Sciatic nerve (tissue), 2 donors: Measurements from ENCODE around the gene CCSER2. TPM values are rescaled to one million over a fixed set of nuclear protein-coding genes. Genes with fewer than 3 reads are reported as not detected.
"Not testable (repeated sequence)": the region's sequence is repeated elsewhere in the genome, so short reads cannot be mapped to it uniquely, and the experiment has no call there.

Source experiments
- ATAC-seq: fragments of 200-7000 bp; cut with Tn5 transposase; one replicate; pipeline ENCODE4 v1.9.1; 2020; ENCODE audit warnings: mild to moderate bottlenecking, moderate library complexity
- DNase-seq: peaks from one replicate; pipeline ENCODE4 v3.0.0-alpha.2; 2020; ENCODE audit warnings: low spot score
- intact Hi-C: fragments of 100-400 bp; cut with DNase I; formaldehyde crosslinking; loops from one replicate; pipeline ENCODE4 v1.14.2; 2022
- total RNA-seq: library from RNA; stranded (reverse); fragmentation: NEBNext Ultra II Directional; extraction: Animal tissue kit (Norgen Biotek cat#: 25700); gene quantifications from one replicate; pipeline ENCODE4 v1.2.1, GENCODE V29; 2021
- donor health status: DM: no; HTN: no; CAD: no.
- donor health status: DM: no; HTN: no; CAD: no.

Gene CCSER2
- total RNA-seq, 1 donor from 2014 or later = 136 TPM

DNA sequence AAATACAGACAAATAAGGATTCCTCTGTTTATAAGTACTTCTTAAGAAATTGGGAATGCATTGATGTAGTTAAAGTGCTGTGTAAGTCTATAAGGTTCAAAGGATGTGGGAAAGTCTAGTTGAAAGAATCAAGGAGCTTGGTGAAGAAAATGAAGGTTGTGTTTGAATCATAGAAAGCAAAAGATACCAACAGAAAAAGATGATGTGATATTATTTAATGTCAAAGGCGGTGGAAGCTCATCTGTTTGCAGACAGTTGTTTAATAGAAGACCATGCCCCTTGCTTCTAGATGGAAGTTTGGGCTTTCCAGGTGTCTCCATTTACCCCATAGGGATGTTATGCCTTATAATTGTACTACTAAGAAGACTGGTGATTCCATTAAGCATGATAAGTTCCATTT is 150.3 kb downstream of the CCSER2 start:
- DNase-seq (no peak), ATAC-seq (no peak)
- intact Hi-C loops = no loop called here

DNA sequence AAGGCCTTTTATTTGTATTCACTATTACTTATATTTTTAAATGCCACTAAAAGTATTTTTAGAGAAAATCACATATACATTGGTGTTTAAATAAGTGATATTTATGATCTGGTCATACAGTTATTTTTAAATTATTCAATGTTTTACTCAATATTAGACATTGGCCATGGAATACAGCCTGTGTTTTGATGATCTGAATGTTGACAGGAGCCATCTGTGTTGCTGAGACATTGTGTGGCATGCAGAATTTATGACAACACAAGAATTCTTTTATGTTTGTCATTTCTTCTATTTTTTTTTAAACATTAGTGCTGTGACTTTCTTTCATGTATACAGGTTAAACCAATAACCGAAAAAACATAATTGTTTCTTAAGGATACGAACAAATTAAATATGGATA is 156.2 kb downstream of the CCSER2 start:
- intact Hi-C loops = no loop called here
- no peak for DNase-seq
- no peak for ATAC-seq

DNA sequence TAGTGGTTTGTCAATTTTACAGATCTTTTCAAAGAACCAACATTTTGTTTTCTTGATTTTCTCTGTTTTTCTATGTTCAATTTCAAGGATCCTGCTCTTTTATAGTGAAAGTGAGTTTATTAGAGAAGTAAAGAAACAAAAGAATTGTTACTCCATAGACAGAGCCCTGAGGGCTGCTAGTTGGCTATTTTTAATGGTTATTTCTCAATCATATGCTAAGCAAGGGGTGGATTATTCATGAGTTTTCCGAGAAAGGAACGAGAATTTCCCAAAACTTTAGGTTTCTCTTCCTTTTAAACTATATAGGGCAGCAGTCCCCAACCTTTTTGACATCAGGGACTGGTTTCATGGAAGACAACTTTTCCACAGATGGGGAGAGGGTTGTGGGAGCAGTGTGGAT is 165.0 kb downstream of the CCSER2 start:
- ATAC-seq = no peak
- no peak for DNase-seq
- intact Hi-C loops = no loop called here

DNA sequence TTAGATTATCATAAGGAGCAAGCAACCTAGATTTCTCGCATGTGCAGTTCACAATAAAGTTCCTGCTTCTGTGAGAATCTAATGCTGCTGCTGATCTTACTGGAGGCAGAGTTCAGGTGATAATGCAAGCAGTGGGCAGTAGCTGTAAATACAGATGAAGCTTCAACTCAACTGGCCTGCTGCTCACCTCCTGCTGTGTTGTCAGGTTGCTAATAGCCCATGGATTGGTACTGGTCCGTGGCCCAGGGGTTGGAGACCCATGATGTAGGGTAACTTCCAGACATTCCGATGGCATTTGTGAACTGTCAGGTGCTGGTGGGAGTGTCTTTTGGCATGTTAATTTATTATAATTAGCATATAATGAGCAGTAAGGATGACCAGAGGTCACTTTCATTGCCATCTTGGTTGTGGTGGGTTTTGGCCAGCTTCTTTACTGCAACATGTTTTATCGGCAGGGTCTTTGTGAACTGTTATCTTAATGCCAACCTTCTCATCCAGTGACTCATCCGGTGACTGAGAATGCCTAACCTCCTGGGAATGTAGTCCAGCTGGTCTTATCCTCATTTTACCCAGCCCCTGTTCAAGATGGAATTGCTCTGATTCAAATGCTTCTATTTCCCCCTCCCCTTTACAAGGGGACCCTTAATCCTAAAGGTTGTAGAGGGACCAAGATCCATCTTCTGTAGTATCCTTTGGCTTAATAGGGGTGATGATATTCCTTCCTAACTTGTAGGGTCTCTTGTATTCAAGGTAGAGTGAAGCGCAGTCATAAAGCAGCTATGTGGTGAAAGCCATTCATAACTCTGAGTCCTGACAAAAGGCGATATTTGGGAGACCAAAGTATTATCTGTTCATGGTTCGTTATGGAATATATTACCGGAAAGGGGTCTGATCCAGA is 165.8 kb downstream of the CCSER2 start:
- ATAC-seq (no peak), DNase-seq (no peak)
- intact Hi-C loops = no loop called here

DNA sequence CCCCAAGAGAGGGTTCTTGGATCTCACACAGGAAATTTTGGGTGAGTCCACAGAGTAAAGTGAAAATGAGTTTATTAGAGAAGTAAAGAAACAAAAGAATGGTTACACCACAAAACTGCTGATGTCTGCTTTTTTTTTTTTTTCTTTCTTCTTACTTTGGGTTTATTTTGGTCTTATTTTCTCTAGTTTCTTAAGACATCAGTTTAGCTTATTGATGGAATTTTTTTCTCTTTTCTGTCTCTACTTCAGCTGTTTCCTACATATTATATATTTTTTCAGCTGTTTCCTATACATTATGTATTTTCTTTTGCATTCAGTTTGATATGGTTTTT is 166.4 kb downstream of the CCSER2 start:
- ATAC-seq = no peak
- DNase-seq = no peak
- intact Hi-C loops = no loop called here

DNA sequence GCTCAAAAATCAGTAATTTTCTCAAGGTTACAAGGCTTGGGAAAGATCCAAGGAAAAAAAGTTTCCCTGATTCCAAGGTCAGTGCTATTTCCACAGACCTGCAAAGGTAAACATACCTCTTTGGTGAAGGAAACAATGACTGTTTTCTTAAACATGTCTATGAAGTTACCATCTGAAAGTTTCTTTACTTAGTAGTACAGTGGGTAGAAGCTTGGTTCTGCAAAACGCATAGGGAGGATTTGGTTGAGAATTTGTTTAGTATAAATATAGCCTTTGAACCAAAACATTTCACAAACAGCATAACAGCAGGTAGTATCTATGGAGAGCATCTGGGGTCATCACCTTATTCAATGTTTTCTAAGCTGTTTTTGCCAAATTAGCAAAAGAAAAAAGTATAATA is 169.6 kb downstream of the CCSER2 start:
- intact Hi-C loops = no loop called here
- DNase-seq = no peak
- no peak for ATAC-seq

DNA sequence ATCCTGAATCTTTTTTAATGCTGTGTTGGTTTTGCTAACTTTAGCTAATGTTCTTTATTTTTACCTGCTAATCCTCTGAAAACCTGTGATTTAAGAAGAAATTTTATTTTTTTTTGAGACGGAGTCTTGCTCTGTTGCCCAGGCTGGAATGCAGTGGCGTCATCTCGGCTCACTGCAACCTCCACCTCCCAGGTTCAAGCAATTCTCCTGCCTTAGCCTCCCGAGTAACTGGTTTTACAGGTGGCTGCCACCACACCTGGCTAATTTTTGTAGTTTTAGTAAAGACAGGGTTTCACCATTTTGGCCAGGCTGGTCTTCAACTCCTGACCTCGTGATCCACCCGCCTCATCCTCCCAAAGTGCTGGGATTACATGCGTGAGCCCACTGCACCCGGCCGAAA is 170.7 kb downstream of the CCSER2 start:
- ATAC-seq, intact Hi-C loops, DNase-seq: not testable (repeated sequence)

DNA sequence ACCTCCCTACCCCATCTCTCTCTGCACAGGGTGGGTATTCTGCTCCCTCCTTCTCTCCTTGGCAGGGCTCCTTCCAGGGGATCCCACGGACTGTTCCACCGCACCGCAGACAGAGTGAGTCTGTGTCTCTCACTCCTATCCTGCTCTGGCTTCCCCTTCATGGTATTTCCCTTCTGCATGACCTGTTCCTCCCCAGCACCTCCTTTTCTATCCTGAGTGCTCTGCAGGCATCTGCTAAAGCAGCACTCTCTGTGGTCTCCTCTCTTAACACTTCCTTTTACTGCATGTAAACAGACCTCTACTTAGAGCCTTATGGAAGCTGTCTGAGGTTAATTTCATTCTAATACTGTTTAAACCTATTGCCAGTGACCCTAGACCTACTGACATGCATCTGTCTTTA is 171.5 kb downstream of the CCSER2 start:
- intact Hi-C loops = no loop called here
- no peak for DNase-seq
- ATAC-seq = no peak

DNA sequence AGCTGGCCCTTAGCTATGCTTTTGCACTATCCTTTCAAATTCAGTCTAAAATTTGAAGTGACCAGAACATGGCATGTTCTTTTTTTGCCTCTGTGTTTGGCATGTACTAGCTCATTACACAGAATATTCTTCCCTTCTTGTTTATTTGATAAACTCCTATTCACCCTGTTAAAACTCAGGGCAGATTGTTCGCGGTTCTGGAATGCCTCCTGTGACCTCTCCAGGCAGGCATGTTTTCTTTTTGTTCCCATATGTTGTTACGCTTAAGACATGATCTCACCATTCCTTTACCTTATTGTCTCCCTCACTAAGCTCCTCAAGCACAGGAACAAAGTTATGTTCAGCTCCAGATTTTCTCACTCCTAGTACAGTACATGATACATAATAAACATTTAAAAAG is 181.7 kb downstream of the CCSER2 start:
- no peak for ATAC-seq
- intact Hi-C loops = no loop called here

DNA sequence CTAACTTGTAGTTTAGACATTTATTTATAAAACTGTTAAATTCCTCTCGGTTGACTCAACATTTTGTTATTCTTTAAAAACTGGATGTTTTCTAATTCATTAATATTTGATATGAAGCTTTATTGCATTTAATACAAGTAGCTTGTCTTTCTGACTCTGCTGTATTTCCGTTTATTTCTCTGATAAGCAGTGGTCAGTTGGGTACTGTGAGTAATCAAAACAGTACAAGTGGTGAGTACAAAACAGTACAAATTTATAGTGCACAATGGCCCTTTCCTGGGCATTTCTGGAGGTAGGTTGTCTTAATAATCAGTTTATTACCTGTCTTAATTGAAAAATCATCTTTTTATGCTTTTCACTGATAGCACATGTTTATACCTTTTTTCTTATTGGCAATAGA is 182.7 kb downstream of the CCSER2 start:
- no peak for DNase-seq
- ATAC-seq = no peak
- intact Hi-C loops = no loop called here

More for the DNA sequence above, 181.7 kb downstream of the CCSER2 start:
- DNase-seq = no peak

DNA sequence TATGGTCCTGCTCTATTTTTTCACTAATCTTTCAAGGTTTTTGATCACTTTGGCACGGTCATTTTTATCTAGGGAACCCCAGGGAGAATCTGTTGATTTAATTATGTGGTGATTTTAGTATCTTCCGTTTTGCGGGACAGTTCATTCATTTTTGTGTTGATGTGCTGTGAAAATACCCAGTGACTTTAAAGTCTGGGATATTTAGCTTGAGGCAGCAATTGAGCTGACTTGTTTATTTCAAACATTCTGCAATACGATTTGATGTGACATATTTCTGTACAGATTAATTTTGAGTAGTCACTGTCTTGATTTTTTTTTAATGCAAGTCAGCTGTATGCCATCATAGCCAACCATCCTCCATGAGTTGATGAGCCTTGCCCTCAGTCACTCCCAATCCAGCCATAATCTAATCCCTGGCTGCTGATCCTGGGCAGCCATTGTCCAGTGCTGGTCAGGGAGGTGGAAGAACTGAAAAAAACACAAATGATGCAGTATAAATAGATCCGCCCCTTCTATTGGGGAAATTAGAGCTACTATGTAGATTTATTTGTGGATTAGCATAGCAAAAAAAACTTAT is 183.4 kb downstream of the CCSER2 start:
- intact Hi-C loops = no loop called here
- ATAC-seq (no peak), DNase-seq (no peak)

DNA sequence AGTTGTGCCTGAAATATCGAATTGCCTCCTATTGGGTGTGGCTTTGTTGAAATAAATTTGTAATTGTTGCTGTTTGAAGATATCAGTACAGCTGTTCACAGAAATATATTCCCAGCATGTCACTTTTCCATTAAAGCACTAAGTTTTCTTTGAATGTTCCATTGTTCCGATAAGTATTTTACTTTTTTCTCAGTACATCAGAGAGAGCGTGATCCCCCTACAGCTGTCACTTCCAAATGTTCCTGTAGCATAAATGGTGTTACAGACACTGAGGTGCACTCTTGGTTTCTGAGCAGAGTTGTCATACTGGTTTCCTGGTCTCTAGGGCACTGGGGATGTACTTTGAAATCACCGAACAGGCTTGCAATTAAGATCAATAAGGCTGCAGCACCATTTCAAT is 189.2 kb downstream of the CCSER2 start:
- ATAC-seq (no peak), DNase-seq (no peak)
- intact Hi-C loops = no loop called here

DNA sequence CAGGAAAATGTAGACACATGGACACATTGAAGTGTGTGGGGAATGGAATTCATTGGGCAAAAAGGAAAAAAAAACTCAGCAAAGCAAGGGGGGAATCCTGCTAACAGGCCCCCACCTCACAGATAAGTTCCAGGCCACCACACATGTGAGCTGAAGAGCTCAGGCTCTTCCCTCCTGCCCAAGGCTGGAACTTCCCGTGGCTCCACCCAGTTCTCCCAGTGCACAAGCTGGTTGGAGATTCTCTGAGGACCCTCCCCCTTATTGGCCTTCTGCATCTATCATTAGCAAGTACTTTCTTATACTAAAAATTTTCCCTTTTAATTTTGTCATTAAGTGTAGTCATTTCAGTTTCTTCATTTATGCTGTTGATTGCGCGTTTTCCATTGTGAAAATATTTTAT is 190.8 kb downstream of the CCSER2 start:
- intact Hi-C loops = no loop called here
- DNase-seq (no peak), ATAC-seq (no peak)

DNA sequence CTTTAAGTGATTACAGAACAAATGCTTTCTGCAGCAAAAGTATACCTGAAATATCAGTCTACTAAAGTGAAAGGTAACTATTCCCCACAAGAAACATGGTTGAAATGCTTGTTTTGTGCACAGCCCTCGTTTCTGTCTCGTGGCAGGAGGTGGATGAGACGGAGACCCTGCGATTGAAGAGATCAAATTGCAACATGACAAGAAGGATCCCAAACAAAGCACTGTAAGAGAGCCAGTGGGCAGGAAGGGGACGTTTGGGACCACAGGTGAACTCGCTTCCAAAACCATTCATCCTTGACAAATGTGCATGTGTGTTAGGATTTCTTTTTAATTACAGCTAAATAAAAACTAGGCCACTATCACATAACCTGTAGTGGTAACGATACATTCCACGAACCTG is 192.6 kb downstream of the CCSER2 start:
- ATAC-seq (no peak), DNase-seq (no peak)
- intact Hi-C loops = no loop called here

DNA sequence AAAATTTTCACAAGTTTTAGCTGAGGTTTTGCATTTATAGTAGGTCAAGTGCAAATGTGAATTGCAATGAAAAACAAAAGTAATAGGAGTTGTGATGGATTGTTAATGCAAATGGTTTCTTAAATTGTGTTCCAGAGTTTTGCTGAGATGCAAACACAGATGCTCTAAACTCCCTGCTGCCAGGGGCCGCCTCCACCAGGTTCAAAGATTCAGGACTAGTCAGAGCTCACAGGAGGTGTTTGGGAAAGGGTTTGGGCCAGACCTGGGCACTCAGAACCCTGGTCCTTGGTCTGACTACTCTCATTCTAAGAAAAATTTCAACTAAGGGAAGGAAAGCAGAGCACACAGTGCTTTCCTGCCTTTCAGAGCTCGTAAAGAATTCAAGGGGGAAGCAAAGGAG is 193.1 kb downstream of the CCSER2 start:
- ATAC-seq (no peak), DNase-seq (no peak)
- intact Hi-C loops = no loop called here

DNA sequence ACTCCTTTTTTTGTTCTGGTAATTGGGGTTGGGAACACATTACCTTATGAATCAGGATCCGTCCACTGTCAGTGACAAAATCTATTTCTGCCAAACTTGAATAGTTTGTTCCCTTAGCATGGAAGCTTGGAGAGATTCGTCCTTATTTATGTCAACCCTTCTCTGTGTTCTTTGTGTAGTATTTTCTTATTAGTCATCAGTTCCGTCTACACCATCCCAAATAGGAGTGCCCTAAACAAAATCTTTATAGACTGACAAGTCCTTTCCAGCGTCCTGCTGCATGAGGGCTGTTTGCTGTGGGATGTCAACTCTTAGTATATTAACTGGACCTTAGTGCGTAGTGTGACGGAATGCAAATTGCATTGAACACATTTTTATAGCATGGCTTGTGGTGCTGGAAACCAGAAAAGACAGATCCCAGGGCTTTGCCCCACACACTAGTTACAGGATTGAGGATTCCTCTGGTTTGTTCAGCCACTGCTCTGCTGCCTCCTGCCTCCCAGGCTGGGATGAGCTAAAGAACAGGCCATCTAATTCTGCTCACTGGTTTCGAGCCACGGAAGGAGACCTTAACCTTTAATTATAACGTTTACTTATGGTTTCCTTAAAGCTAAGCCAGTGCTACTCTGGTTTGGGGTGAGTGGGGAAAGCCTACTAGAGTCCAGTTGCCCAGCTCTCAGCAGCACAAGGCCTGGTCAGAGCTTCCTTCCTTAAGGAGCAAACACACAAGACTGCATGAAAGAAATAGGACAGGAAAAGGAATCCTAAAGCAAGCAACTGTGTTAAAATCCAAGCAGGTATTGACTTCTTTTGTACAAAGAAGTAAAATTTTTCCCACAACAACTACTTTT is 194.4 kb downstream of the CCSER2 start:
- DNase-seq = no peak
- intact Hi-C loops = no loop called here
- no peak for ATAC-seq

DNA sequence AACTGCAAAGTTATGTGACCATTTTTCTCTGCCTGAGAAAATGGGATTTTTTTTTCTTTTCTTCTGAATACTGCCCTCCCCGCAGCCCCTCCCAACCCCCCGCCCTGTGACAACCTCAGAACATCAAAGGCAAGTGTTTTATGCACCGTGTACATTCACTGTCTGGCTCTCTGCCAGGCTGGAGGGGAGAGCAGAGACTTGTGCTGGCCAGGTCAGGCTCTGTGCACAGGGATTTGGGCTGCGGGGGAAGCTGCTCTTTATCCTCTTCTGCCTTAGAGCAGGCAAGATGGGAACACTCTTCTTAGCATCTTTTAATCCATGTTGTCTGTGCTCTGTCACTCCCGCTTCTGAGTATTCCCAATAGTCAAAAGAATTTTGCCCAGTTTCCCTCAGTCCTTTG is 195.1 kb downstream of the CCSER2 start:
- ATAC-seq (no peak), DNase-seq (no peak)
- intact Hi-C loops = no loop called here

DNA sequence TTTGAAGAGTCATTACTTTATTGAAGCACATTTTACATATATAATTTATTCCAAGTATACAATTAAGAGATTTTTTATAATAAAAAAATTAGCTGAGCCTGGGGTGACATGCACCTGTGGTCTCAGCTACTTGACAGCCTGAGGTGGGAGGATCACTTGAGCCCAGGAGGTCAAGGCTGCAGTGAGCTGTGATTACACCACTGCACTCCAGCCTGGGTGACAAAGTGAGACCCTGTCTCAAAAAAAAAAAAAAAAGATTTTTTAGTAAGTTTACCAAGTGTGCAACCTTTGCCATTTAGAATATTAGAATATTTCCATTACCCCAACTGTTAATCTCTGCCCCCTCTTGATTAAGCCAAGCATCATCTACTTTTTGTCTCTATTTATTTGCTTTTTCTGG is 196.0 kb downstream of the CCSER2 start:
- ATAC-seq = no peak
- DNase-seq = no peak
- intact Hi-C loops = no loop called here

DNA sequence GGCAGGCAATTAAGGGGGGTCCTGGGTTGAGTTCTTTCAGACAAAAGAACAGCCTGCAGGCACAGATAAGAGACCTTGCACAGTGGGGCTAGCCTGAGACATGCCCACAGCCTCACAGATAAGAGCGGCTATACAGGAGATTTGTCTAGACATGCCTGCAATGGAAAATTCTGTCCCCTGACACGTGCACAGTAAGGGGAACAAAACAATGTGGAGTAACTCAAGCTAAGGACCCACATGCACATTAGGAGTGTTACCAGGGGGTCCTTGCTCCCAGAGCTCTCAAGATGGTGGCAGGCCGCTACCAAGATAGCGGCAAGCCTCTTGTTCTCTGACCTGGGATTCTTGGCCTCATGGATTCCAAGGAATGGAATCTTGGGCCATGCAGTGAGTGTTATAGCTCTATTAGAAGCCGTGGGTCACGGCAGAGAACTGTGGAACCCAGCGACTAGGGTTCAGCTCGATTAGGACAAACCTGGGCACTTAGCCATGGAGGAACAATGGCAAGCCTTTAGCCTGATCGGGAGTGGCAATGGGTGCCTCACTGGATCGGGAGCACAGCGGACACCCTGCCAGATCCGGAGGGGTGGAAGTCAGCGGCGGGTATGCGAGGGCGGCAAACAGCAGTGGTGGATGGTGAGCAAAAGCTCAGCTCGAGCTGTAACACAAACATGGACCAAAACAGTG is 196.9 kb downstream of the CCSER2 start:
- no peak for DNase-seq
- intact Hi-C loops = no loop called here
- no peak for ATAC-seq

DNA sequence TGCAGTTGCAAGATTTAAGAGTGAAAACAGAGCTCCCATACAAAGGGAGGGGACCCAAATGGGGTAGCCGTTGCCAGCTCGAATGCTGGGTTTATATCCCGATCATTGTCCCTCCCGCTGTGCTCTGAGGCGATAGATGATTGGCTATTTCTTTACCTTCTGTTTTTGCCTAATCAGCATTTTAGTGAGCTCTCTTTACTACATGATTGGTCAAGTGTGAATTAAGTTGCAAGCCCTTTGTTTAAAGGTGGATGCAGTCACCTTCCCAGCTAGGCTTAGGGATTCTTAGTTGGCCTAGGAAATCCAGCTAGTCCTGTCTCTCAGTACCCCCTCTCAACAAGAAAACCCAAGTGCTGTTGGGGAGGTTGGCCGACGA is 197.4 kb downstream of the CCSER2 start:
- DNase-seq, intact Hi-C loops, ATAC-seq: not testable (repeated sequence)
